GM12873 (cell line): ENCODE data around the gene NLGN2.

Experiments
- TF ChIP-seq, protein P1 (sequence below): IDR thresholded peaks from 2 replicates; pipeline ENCODE4 v1.5.1; 2012; ENCODE audit warnings: low read depth, mild to moderate bottlenecking, moderate library complexity, low read length, control low read depth; ENCODE audit not compliant: insufficient read depth; ENCODE audit errors: missing control alignments

Gene NLGN2

DNA sequence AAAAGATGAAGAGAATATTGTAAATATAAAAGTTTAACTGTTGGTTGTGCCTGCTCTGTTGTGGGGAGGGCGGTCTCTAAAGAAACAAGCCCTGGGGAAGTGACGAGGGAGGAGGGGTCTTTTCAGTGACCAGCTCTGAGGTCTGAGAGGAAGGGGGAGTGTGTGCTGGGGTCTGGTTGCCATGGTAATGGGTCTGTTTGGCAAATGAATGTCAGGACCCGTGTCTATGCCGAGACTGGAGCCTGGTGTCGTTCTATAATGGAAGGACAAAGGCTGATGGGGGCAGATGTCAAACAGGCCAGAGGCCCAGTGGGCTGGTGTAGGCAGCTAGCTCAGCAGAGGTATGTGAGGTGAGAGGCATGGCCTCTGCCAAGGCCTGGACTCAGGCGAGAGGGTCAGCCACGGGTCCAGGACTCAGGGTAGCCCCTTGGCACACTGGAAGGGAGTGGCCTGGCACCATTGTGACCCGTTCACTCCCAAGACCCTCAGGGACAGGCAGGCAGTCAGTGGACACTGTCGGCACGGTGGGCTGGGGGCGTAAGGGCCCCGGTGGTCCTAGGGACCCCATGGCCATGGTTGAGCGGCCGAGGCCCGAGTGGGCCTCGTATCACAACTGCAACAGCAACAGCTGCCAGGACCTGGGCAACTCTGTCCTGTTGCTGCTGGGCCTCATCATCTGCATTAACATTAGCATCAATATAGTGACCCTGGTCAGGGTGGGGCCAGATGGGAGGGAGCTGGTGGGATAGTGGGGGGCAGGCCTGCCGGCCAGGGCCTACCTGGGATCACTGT is 12.4 kb downstream of the NLGN2 start, which contains the start of gene SPEM1:
Gene SPEM1, plus strand, starts transcription at position 506 of the 792 bp plus-strand sequence. Its CDS starts 61 bp downstream, at position 567.
- TF ChIP-seq, protein P1, sequence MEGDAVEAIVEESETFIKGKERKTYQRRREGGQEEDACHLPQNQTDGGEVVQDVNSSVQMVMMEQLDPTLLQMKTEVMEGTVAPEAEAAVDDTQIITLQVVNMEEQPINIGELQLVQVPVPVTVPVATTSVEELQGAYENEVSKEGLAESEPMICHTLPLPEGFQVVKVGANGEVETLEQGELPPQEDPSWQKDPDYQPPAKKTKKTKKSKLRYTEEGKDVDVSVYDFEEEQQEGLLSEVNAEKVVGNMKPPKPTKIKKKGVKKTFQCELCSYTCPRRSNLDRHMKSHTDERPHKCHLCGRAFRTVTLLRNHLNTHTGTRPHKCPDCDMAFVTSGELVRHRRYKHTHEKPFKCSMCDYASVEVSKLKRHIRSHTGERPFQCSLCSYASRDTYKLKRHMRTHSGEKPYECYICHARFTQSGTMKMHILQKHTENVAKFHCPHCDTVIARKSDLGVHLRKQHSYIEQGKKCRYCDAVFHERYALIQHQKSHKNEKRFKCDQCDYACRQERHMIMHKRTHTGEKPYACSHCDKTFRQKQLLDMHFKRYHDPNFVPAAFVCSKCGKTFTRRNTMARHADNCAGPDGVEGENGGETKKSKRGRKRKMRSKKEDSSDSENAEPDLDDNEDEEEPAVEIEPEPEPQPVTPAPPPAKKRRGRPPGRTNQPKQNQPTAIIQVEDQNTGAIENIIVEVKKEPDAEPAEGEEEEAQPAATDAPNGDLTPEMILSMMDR, result no peak

DNA sequence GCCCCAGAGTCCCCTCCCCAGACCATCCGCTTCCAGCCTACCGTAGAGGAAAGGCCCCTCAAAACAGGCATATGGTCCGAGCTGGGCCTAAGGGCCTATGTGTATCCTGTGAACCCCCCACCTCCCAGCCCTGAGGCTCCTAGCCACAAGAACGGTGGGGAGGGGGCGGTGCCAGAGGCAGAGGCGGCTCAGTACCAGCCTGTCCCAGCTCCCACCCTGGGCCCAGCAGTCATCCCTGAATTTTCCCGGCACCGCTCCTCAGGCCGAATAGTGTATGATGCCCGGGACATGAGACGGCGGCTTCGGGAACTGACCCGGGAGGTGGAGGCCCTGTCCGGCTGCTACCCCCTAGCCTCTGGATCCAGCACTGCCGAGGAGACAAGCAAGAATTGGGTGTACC is 13.5 kb downstream of the NLGN2 start:
- TF ChIP-seq, protein P1, result no peak

DNA sequence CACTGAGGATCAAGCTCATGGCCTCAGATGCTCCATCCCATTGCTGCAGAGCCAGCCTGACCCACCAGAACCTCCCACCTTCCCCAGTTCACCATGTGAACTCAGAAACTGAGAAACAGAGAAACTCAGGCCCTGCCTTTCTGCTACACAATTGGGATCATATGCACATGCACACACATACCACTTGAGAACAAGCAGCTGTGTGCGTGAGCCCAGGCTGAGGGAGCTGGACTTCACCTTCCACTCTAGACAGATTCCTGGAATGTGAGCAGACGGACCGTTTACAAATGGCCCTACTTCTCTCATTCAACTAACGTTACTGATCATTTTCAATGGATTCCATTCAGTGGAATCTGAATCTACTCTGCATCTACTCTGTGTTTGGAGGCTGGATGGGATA is 16.0 kb downstream of the NLGN2 start:
- TF ChIP-seq, protein P1, result no peak

DNA sequence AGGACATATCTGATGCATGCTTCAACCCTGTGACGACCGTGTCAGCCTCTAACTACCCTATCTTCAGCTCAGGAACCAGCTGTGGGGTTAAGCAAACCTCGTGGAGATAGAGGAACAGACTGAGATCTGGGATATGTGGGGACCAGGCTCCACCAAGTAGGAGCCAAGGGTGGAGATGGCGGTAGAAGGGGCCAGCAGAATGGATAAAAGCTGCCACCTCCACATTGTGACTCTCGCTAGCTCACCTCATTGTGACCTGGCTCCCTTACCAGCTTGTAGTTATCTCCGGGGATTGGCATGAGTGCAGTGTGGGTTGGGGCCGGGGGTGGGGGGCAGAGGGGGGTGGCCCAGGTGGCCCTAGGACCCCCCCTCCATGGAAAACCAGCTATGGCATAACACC is 17.7 kb downstream of the NLGN2 start, which contains the start of gene SPEM2:
Gene SPEM2, plus strand, starts transcription at position 301 of the 400 bp plus-strand sequence. Its CDS starts 73 bp downstream, at position 374.
- TF ChIP-seq, protein P1, result no peak

DNA sequence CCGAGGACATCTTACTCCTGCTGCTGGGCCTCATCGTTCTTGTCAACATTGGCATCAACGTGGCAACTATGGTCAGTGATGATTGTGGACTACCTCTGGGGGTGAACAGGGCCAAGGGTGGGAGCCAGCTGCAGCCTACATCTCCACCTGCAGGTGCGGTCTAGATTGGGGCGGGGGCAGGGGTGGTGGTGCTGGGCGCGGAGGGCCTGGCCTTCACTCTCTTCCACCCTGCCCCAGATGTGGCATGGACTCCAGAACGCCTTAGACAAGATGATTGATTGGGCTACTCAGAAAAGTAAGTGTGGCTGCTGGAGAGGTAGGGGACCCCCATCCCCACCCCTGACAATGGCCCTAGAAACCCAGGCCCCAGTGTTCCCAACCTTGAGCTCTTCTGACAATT is 18.1 kb downstream of the NLGN2 start:
- TF ChIP-seq, protein P1, result no peak

DNA sequence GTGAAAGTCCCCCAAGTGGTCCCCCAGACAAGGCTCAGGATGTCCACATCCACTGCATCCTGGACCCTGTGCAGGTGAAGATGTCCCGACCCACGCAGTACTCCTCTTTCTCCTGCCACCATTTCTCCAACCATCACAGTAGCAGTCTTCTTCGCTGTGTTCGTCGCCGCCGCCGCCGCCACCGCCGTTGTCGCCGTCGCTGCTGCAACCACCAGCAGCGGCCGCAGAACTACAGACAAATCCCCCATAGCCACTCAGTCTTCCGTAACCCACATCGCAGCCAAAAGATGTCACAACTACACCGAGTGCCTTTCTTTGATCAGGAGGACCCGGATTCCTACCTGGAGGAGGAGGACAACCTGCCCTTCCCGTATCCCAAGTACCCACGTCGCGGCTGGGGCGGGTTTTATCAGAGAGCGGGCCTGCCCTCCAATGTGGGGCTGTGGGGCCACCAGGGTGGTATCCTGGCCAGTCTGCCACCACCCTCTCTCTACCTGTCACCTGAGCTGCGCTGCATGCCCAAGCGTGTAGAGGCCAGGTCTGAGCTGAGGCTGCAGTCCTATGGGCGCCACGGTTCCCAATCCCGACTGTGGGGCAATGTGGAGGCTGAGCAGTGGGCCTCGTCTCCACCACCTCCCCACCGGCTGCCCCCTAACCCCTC is 18.7 kb downstream of the NLGN2 start:
- TF ChIP-seq, protein P1, result no peak

DNA sequence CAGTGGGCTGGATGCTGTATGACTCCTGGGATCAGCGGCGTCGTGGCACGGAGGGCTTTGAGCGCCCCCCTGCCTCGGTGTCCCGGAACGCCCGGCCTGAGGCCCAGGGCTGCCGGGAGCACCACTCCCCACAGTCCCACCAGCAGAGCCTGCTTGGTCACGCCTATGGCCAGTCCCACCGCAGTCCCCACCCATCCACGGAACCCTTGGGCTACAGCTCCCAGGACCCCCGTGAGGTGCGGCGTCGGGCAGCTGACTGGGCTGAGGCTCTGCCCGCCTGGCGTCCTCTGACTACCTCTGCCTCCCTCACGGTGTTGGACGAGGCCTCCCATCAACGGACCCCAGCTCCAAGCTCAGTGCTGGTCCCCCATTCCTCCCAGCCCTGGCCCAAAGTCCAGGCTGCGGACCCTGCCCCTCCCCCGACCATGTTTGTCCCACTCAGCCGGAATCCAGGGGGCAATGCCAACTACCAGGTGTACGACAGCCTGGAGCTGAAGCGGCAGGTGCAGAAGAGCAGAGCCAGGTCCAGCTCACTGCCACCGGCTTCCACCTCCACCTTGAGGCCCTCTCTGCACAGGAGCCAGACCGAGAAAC is 19.3 kb downstream of the NLGN2 start:
- TF ChIP-seq, protein P1, result no peak
